GM12892 (cell line): ENCODE measurements around the gene FAM193A.

Experiments
- POLR2A ChIP-seq: IDR thresholded peaks from 2 replicates; pipeline ENCODE4 v1.6.1; 2011; ENCODE audit warnings: low read depth, low read length, control low read depth
- POLR2AphosphoS5 ChIP-seq: IDR thresholded peaks from 2 replicates; pipeline ENCODE4 v1.6.1; 2011; ENCODE audit warnings: low read depth, low read length, control low read depth
- TAF1 ChIP-seq: IDR thresholded peaks from 2 replicates; pipeline ENCODE4 v1.6.1; 2011; ENCODE audit warnings: low read depth, mild to moderate bottlenecking, control low read depth, low read length, borderline replicate concordance

DNA sequence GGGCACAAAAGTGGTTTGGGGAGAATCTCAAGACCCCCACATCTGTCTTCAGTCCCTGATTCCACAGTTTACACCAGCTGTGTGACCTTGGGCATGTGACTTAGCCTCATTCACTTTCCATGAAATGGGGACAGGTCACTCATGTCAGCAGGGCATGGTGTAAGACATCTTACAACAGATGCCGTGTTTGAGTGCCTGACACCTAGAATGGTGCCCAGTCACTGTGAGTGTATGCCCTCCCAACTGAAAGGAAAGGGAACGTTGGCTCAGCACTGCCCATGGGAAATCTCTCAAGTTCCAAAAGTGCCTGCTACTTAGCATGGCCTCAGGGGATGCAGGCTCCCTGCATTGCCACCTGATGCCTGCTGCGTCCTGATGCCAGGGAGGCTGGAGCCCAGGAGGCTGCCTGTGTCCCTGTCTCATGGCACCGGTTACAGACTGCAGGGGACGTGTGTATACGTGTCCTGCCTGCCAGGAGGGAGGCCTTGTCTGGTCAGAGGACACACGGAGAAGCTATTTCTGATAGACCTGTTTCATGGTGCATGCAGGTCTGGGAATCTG, 35.3 kb upstream of the FAM193A start:
- TF ChIP-seq TAF1, result no peak
- no peak; the same call in 1 of the 2 replicates for TF ChIP-seq POLR2AphosphoS5
- TF ChIP-seq POLR2A, result peak; percentile 60
